ENCODE results near the gene CADPS2.

CADPS2 gene

GRCh38 chr7:122886357-122887081 lies at the start of gene CADPS2:
CADPS2 (minus strand) TSS chr7:122886460; CDS start chr7:122886337, 123 bp downstream.
- no peaks in the 10 kb centered on the region for H3K36me3 ChIP-seq (ENCODE audit: control insufficient read depth, insufficient read depth, low read length)
- H3K27ac ChIP-seq (ENCODE audit: low read depth, low read length) = peak within 1 kb of the TSS; percentile 33
- H3K27me3 ChIP-seq (ENCODE audit: control insufficient read depth, insufficient read depth, low read length) = peaks cover 40% of the 10 kb centered on the region
- H3K4me3 ChIP-seq (ENCODE audit: low read depth, low read length) = peak within 1 kb of the TSS; percentile 74
- H3K9me3 ChIP-seq (ENCODE audit: control insufficient read depth, insufficient read depth, low read length) = no peaks in the 10 kb centered on the region
- H3K9ac ChIP-seq (ENCODE audit: low read depth, low read length) = peak within 1 kb of the TSS; percentile 62
- H3K4me1 ChIP-seq (ENCODE audit: control insufficient read depth, insufficient read depth, low read length) = peaks cover 23% of the 10 kb centered on the region

GRCh38 chr7:122935620-122936019 lies 49.4 kb upstream of the CADPS2 start:
- no peaks in the 10 kb centered on the region for H3K4me1 ChIP-seq (ENCODE audit: control insufficient read depth, insufficient read depth, low read length)
- H3K9ac ChIP-seq (ENCODE audit: low read depth, low read length) = no peak overlapping the region
- no peaks in the 10 kb centered on the region for H3K9me3 ChIP-seq (ENCODE audit: control insufficient read depth, insufficient read depth, low read length)
- no peaks in the 10 kb centered on the region for H3K36me3 ChIP-seq (ENCODE audit: control insufficient read depth, insufficient read depth, low read length)
- H3K27ac ChIP-seq (ENCODE audit: low read depth, low read length) = no peak overlapping the region
- H3K27me3 ChIP-seq (ENCODE audit: control insufficient read depth, insufficient read depth, low read length) = no peaks in the 10 kb centered on the region
- H3K4me3 ChIP-seq (ENCODE audit: low read depth, low read length) = no peak overlapping the region

GRCh38 chr7:122919643-122920181 lies 33.5 kb upstream of the CADPS2 start:
- Histone ChIP-seq H3K27me3 (ENCODE audit: control insufficient read depth, insufficient read depth, low read length) (no peaks in the 10 kb centered on the region), H3K36me3 (ENCODE audit: control insufficient read depth, insufficient read depth, low read length) (no peaks in the 10 kb centered on the region), H3K9ac (ENCODE audit: low read depth, low read length) (no peak overlapping the region), H3K4me1 (ENCODE audit: control insufficient read depth, insufficient read depth, low read length) (peaks cover 24% of the 10 kb centered on the region), H3K27ac (ENCODE audit: low read depth, low read length) (no peak overlapping the region), H3K4me3 (ENCODE audit: low read depth, low read length) (no peak overlapping the region), H3K9me3 (ENCODE audit: control insufficient read depth, insufficient read depth, low read length) (no peaks in the 10 kb centered on the region)

- Histone ChIP-seq H3K27ac (ENCODE audit: low read depth, low read length) (no peak overlapping the region), H3K4me1 (ENCODE audit: control insufficient read depth, insufficient read depth, low read length) (peaks cover 18% of the 10 kb centered on the region), H3K36me3 (ENCODE audit: control insufficient read depth, insufficient read depth, low read length) (no peaks in the 10 kb centered on the region), H3K9ac (ENCODE audit: low read depth, low read length) (no peak overlapping the region), H3K9me3 (ENCODE audit: control insufficient read depth, insufficient read depth, low read length) (no peaks in the 10 kb centered on the region), H3K27me3 (ENCODE audit: control insufficient read depth, insufficient read depth, low read length) (no peaks in the 10 kb centered on the region), H3K4me3 (ENCODE audit: low read depth, low read length) (no peak overlapping the region)
These were observed 28.6 kb upstream of the CADPS2 start for GRCh38 chr7:122914812-122915211.

GRCh38 chr7:122913608-122914007 lies 27.3 kb upstream of the CADPS2 start:
- Histone ChIP-seq H3K9me3 (ENCODE audit: control insufficient read depth, insufficient read depth, low read length) (no peaks in the 10 kb centered on the region), H3K9ac (ENCODE audit: low read depth, low read length) (no peak overlapping the region), H3K4me1 (ENCODE audit: control insufficient read depth, insufficient read depth, low read length) (0 out of 2 replicates have a peak, but pooled peaks cover 6% of the 10 kb centered on the region), H3K27ac (ENCODE audit: low read depth, low read length) (no peak overlapping the region), H3K4me3 (ENCODE audit: low read depth, low read length) (no peak overlapping the region), H3K27me3 (ENCODE audit: control insufficient read depth, insufficient read depth, low read length) (no peaks in the 10 kb centered on the region), H3K36me3 (ENCODE audit: control insufficient read depth, insufficient read depth, low read length) (no peaks in the 10 kb centered on the region)

GRCh38 chr7:122902751-122903495 lies 16.7 kb upstream of the CADPS2 start:
- H3K4me1 ChIP-seq (ENCODE audit: control insufficient read depth, insufficient read depth, low read length) = peaks cover 18% of the 10 kb centered on the region
- H3K9ac ChIP-seq (ENCODE audit: low read depth, low read length) = no peak overlapping the region

GRCh38 chr7:122901250-122901649 lies 15.0 kb upstream of the CADPS2 start:
- H3K36me3 ChIP-seq (ENCODE audit: control insufficient read depth, insufficient read depth, low read length) = no peaks in the 10 kb centered on the region
- H3K27ac ChIP-seq (ENCODE audit: low read depth, low read length) = no peak overlapping the region
- H3K9me3 ChIP-seq (ENCODE audit: control insufficient read depth, insufficient read depth, low read length) = no peaks in the 10 kb centered on the region

More at GRCh38 chr7:122902751-122903495, 16.7 kb upstream of the CADPS2 start:
- Histone ChIP-seq H3K9me3 (ENCODE audit: control insufficient read depth, insufficient read depth, low read length) (no peaks in the 10 kb centered on the region), H3K36me3 (ENCODE audit: control insufficient read depth, insufficient read depth, low read length) (no peaks in the 10 kb centered on the region), H3K27me3 (ENCODE audit: control insufficient read depth, insufficient read depth, low read length) (no peaks in the 10 kb centered on the region), H3K4me3 (ENCODE audit: low read depth, low read length) (no peak overlapping the region), H3K27ac (ENCODE audit: low read depth, low read length) (no peak overlapping the region)

GRCh38 chr7:122896509-122896908 lies 10.2 kb upstream of the CADPS2 start:
- H3K27me3 ChIP-seq (ENCODE audit: control insufficient read depth, insufficient read depth, low read length) = no peaks in the 10 kb centered on the region
- no peaks in the 10 kb centered on the region for H3K9me3 ChIP-seq (ENCODE audit: control insufficient read depth, insufficient read depth, low read length)
- H3K36me3 ChIP-seq (ENCODE audit: control insufficient read depth, insufficient read depth, low read length) = no peaks in the 10 kb centered on the region
- H3K9ac ChIP-seq (ENCODE audit: low read depth, low read length) = no peak overlapping the region
- H3K4me3 ChIP-seq (ENCODE audit: low read depth, low read length) = no peak overlapping the region
- H3K27ac ChIP-seq (ENCODE audit: low read depth, low read length) = no peak overlapping the region
- H3K4me1 ChIP-seq (ENCODE audit: control insufficient read depth, insufficient read depth, low read length) = no peaks in the 10 kb centered on the region

More at GRCh38 chr7:122901250-122901649, 15.0 kb upstream of the CADPS2 start:
- H3K9ac ChIP-seq (ENCODE audit: low read depth, low read length) = no peak overlapping the region
- no peak overlapping the region for H3K4me3 ChIP-seq (ENCODE audit: low read depth, low read length)
- no peaks in the 10 kb centered on the region for H3K27me3 ChIP-seq (ENCODE audit: control insufficient read depth, insufficient read depth, low read length)
- peaks cover 5% of the 10 kb centered on the region; the same call in 1 of the 2 replicates for H3K4me1 ChIP-seq (ENCODE audit: control insufficient read depth, insufficient read depth, low read length)

- Histone ChIP-seq H3K27ac (ENCODE audit: low read depth, low read length) (no peak overlapping the region), H3K4me1 (ENCODE audit: control insufficient read depth, insufficient read depth, low read length) (no peaks in the 10 kb centered on the region), H3K36me3 (ENCODE audit: control insufficient read depth, insufficient read depth, low read length) (no peaks in the 10 kb centered on the region), H3K27me3 (ENCODE audit: control insufficient read depth, insufficient read depth, low read length) (peaks cover 9% of the 10 kb centered on the region), H3K9ac (ENCODE audit: low read depth, low read length) (no peak overlapping the region), H3K9me3 (ENCODE audit: control insufficient read depth, insufficient read depth, low read length) (no peaks in the 10 kb centered on the region), H3K4me3 (ENCODE audit: low read depth, low read length) (no peak overlapping the region)
These were observed 7.2 kb upstream of the CADPS2 start for GRCh38 chr7:122893486-122893885.

GRCh38 chr7:122889116-122889515 lies 2.9 kb upstream of the CADPS2 start:
- peaks cover 11% of the 10 kb centered on the region for H3K4me1 ChIP-seq (ENCODE audit: control insufficient read depth, insufficient read depth, low read length)
- H3K27ac ChIP-seq (ENCODE audit: low read depth, low read length) = no peak overlapping the region
- no peaks in the 10 kb centered on the region for H3K36me3 ChIP-seq (ENCODE audit: control insufficient read depth, insufficient read depth, low read length)
- H3K9ac ChIP-seq (ENCODE audit: low read depth, low read length) = no peak overlapping the region
- peaks cover 40% of the 10 kb centered on the region for H3K27me3 ChIP-seq (ENCODE audit: control insufficient read depth, insufficient read depth, low read length)
- no peaks in the 10 kb centered on the region for H3K9me3 ChIP-seq (ENCODE audit: control insufficient read depth, insufficient read depth, low read length)
- no peak overlapping the region for H3K4me3 ChIP-seq (ENCODE audit: low read depth, low read length)

- peaks cover 40% of the 10 kb centered on the region for H3K27me3 ChIP-seq (ENCODE audit: control insufficient read depth, insufficient read depth, low read length)
- no peak overlapping the region; the same call in 1 of the 2 replicates for H3K4me3 ChIP-seq (ENCODE audit: low read depth, low read length)
- peaks cover 22% of the 10 kb centered on the region for H3K4me1 ChIP-seq (ENCODE audit: control insufficient read depth, insufficient read depth, low read length)
- no peak overlapping the region for H3K9ac ChIP-seq (ENCODE audit: low read depth, low read length)
- H3K9me3 ChIP-seq (ENCODE audit: control insufficient read depth, insufficient read depth, low read length) = no peaks in the 10 kb centered on the region
- H3K36me3 ChIP-seq (ENCODE audit: control insufficient read depth, insufficient read depth, low read length) = no peaks in the 10 kb centered on the region
- H3K27ac ChIP-seq (ENCODE audit: low read depth, low read length) = no peak overlapping the region
These were observed 1.6 kb upstream of the CADPS2 start for GRCh38 chr7:122887848-122888247.

All from HUES48 (cell line).